Measurements from ENCODE around the gene PTPRK.

DNA sequence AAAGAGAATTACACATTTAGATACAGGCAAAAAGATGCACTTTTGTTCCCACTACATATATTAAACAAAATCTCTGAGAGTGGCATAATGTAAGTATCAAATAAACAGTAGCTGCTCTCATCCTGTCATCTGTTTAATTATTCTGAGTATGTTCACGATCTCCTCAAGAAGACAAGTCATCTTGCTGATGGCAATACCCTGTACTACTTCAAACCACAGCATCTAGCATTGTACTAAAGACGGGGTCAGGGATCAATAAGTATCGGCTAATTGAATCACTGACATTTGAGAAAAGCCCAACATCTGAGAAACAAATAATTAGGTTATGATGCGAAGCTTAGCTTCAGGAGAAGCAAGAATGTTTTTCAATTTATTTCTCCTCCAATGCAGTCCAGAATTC lies 175.1 kb downstream of the PTPRK start:
- TF ChIP-seq MXI1 (IDR thresholded peaks at IDR 0.05; ENCODE audit: low read depth, low read length), result no peak
- no peak for TF ChIP-seq RNF2 (IDR thresholded peaks at IDR 0.05)
- TF ChIP-seq KAT7 (CRISPR knock-in tag; IDR thresholded peaks at IDR 0.05; ENCODE audit: borderline replicate concordance), result no peak
- no peak for TF ChIP-seq HOXB6 (CRISPR knock-in tag; IDR thresholded peaks at IDR 0.05; ENCODE audit: borderline replicate concordance)
- no peak for TF ChIP-seq RB1 (IDR thresholded peaks at IDR 0.05; ENCODE audit: low read depth)
- TF ChIP-seq POLR2AphosphoS5 (IDR thresholded peaks at IDR 0.05; ENCODE audit: control insufficient read depth, insufficient read depth, low read depth, low read length), result no peak
- TF ChIP-seq, protein P1, sequence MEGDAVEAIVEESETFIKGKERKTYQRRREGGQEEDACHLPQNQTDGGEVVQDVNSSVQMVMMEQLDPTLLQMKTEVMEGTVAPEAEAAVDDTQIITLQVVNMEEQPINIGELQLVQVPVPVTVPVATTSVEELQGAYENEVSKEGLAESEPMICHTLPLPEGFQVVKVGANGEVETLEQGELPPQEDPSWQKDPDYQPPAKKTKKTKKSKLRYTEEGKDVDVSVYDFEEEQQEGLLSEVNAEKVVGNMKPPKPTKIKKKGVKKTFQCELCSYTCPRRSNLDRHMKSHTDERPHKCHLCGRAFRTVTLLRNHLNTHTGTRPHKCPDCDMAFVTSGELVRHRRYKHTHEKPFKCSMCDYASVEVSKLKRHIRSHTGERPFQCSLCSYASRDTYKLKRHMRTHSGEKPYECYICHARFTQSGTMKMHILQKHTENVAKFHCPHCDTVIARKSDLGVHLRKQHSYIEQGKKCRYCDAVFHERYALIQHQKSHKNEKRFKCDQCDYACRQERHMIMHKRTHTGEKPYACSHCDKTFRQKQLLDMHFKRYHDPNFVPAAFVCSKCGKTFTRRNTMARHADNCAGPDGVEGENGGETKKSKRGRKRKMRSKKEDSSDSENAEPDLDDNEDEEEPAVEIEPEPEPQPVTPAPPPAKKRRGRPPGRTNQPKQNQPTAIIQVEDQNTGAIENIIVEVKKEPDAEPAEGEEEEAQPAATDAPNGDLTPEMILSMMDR (IDR thresholded peaks at IDR 0.05 in 2 of 3, conservative IDR thresholded peaks at IDR 0.05 in 1 of 3; ENCODE audit: insufficient read depth in 2 of 3, low read depth in 1 of 3, low read length in 3 of 3), result no peak
- no peak for TF ChIP-seq ETV6 (IDR thresholded peaks at IDR 0.05; ENCODE audit: borderline replicate concordance in 1 of 2, low read depth in 2 of 2, low read length in 1 of 2)
- no peak for TF ChIP-seq ETV6 (CRISPR knock-in tag; IDR thresholded peaks at IDR 0.05; ENCODE audit: borderline replicate concordance)
- no peak for TF ChIP-seq SRF (CRISPR knock-in tag; IDR thresholded peaks at IDR 0.05)
- no peak for TF ChIP-seq ZZZ3 (IDR thresholded peaks at IDR 0.05)
- TF ChIP-seq, protein P2, sequence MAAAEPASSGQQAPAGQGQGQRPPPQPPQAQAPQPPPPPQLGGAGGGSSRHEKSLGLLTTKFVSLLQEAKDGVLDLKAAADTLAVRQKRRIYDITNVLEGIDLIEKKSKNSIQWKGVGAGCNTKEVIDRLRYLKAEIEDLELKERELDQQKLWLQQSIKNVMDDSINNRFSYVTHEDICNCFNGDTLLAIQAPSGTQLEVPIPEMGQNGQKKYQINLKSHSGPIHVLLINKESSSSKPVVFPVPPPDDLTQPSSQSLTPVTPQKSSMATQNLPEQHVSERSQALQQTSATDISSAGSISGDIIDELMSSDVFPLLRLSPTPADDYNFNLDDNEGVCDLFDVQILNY (CRISPR knock-in tag; IDR thresholded peaks at IDR 0.05), result no peak

Data from K562 (cell line).